ENCODE data around the gene RPA1.
"Not testable (repeated sequence)": the region's sequence is repeated elsewhere in the genome, so short reads cannot be mapped to it uniquely, and the experiment has no call there.

RPA1 gene

GRCh38 chr17:1829592-1830257 is at the start of gene RPA1, which contains the start of gene SMYD4:
TSS of gene RPA1 (plus strand) at chr17:1830005. CDS start at chr17:1830094, 89 bp downstream.
TSS of gene SMYD4 (minus strand) at chr17:1829902. CDS start at chr17:1827994, 1,908 bp downstream.
- peak; percentile 68 to 76 for DNase-seq (ENCODE audit: low read depth in 2 of 2)

GRCh38 chr17:1782171-1782567 is 47.6 kb upstream of the RPA1 start:
- DNase-seq (ENCODE audit: low read depth in 2 of 2): no peak

- no peak for DNase-seq (ENCODE audit: low read depth in 2 of 2)
These were observed 46.5 kb upstream of the RPA1 start for GRCh38 chr17:1783271-1783670.

GRCh38 chr17:1783834-1784611 is 45.8 kb upstream of the RPA1 start:
- no peak for DNase-seq (ENCODE audit: low read depth in 2 of 2)

- DNase-seq (ENCODE audit: low read depth in 2 of 2): no peak
These were observed 43.9 kb upstream of the RPA1 start for GRCh38 chr17:1785930-1786329.

GRCh38 chr17:1786708-1787107 is 43.1 kb upstream of the RPA1 start:
- DNase-seq (ENCODE audit: low read depth in 2 of 2): no peak

GRCh38 chr17:1787301-1787902 is 42.4 kb upstream of the RPA1 start:
- DNase-seq (ENCODE audit: low read depth in 2 of 2): no peak

- DNase-seq (ENCODE audit: low read depth in 2 of 2): no peak
These were observed 39.9 kb upstream of the RPA1 start for GRCh38 chr17:1789936-1790335.

- no peak for DNase-seq (ENCODE audit: low read depth in 2 of 2)
These were observed 37.0 kb upstream of the RPA1 start for GRCh38 chr17:1792495-1793446.

GRCh38 chr17:1793447-1793806 is 36.4 kb upstream of the RPA1 start:
- DNase-seq (ENCODE audit: low read depth in 2 of 2): no peak

- no peak for DNase-seq (ENCODE audit: low read depth in 2 of 2)
These were observed 33.0 kb upstream of the RPA1 start for GRCh38 chr17:1796800-1797199.

GRCh38 chr17:1797323-1797722 is 32.5 kb upstream of the RPA1 start:
- no peak for DNase-seq (ENCODE audit: low read depth in 2 of 2)

GRCh38 chr17:1797846-1798245 is 32.0 kb upstream of the RPA1 start:
- not testable (repeated sequence) for DNase-seq (ENCODE audit: low read depth in 2 of 2)

- DNase-seq (ENCODE audit: low read depth in 2 of 2): no peak
These were observed 29.6 kb upstream of the RPA1 start for GRCh38 chr17:1800240-1800639.

- DNase-seq (ENCODE audit: low read depth in 2 of 2): no peak
These were observed 29.1 kb upstream of the RPA1 start for GRCh38 chr17:1800712-1801111.

- DNase-seq (ENCODE audit: low read depth in 2 of 2): no peak
These were observed 27.4 kb upstream of the RPA1 start for GRCh38 chr17:1802429-1802828.

- no peak for DNase-seq (ENCODE audit: low read depth in 2 of 2)
These were observed 26.5 kb upstream of the RPA1 start for GRCh38 chr17:1803280-1803679.

GRCh38 chr17:1807890-1808289 is 21.9 kb upstream of the RPA1 start:
- no peak for DNase-seq (ENCODE audit: low read depth in 2 of 2)

- no peak for DNase-seq (ENCODE audit: low read depth in 2 of 2)
These were observed 21.2 kb upstream of the RPA1 start for GRCh38 chr17:1808644-1809043.

GRCh38 chr17:1809815-1810214 is 20.0 kb upstream of the RPA1 start:
- DNase-seq (ENCODE audit: low read depth in 2 of 2): not testable (repeated sequence)

GRCh38 chr17:1810450-1811103 is 19.2 kb upstream of the RPA1 start:
- no peak for DNase-seq (ENCODE audit: low read depth in 2 of 2)

Measured in stimulated activated CD8-positive, alpha-beta memory T cell treated with anti-CD3 and anti-CD28 coated beads, Interleukin-15, amount 100 ng/mL, for 4 hours (primary cell).